HG03571 (cell line): ENCODE data around the gene MICAL3.
A peak's percentile ranks its signal among the peaks of the same experiment; 100 is the strongest.
"Not testable (repeated sequence)": the region's sequence is repeated elsewhere in the genome, so short reads cannot be mapped to it uniquely, and the experiment has no call there.

Experiments used
- ATAC-seq: cut with Tn5 transposase; IDR thresholded peaks from one replicate; pipeline ENCODE4 v1.9.1; 2021; ENCODE audit not compliant: unreplicated experiment

MICAL3 gene

DNA sequence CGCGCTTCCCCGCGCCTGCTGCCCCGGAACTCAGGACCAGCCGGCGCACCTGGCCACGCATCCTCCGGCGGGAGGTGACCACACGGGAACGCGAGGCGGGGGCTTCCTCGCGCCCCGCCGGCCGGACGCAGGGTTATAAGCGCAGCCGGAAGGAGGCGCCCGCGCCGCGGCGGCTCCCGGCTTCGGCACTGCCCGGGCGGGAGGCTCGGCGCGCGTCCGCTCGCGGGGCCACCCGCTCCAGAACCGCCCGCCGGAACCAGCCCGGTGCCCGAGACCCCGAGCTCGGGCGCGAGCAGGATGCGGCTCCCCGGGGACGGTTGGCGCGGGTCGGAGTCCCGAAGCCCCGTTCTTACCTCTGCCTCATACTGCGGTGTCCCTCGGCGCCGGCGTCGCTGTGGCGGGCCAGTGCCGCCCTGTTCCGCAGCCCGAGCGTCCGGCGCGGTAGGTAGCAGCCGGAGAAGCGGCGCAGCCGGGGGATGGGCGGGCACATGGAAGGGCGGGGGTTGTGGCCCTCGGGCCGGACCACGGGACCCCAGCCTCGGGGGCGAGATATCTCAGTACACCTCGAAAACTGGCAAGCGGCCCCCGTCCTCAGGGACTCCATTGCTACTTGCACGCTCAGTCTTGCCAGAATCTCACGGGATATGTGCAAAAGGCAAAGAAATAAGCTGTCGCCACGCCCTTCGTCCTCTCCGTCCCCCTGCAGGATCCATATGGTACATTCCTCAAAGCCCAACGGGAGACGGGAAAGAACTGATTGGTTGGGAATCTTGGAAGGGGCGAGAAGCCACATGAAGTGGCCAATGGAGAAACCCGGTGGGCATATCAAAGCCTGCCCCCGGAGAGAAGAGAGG, 23.1 kb downstream of the MICAL3 start:
- ATAC-seq: peak; percentile 47

DNA sequence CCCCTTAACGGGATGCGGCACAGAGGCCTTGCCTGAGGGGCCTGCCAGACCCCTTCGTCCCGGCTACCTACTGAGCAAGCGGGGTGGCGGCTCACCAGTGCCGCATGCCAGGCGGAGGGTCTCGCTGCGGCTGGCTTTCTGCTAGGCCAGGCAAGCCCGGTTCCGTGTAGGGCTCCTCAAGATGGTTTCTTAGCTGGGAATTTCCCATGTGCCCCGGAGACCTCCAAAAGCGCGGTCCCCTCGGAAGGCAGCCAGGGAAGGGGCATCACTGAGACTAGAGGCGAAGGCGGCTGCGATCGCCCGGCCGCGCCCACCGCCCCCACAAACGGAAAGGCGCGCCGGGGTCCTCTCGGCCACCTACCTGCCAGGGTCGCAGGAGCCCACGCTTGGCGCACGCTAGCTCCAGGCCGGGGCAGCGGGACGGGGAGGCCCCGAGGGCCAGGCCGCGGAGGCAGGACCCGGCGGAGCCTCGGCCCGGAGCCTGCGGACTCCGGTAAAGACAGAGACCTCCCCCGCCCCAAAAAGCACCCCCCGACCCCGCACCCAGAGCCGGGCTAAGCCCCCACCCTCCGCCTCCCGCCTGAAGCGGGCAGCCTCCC, 23.8 kb downstream of the MICAL3 start:
- no peak for ATAC-seq

DNA sequence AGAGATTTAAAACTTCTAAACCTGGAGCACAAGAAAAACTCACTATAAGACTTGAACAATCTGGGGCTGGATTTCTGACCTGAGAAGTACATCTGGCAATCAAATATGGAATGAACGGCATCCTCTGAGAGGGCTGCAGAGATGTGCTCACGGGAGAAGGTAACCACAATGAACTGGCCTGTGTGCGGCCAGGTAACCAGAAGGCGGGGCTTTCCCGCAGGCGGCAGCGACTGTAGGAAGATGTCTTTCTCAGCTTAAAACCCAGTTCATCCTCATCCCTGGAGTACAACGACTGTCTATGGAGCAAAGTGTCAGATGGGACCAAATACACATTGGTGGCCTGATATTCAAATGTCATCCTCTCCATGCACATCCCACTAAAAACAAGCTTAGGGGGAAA, 24.5 kb downstream of the MICAL3 start:
- ATAC-seq: no peak

DNA sequence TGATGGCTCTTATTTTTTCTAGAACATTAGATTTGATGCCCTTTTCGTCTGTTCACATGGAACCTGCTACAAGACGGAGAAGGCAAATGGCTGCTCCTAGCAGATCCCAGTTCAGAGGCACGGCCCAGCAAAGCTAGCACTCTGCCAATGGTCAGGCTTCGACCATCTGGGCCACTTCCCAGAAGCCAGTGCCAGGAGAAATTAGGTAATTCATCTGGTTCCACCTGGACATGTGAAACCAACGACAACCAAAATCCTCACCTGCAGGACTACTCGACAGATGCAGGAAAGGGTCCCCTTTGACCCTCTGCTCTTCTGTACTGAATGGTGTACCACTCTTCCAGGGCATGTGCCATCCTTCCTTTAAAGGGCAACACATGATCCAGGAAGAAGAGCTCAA, 25.4 kb downstream of the MICAL3 start:
- ATAC-seq: no peak

DNA sequence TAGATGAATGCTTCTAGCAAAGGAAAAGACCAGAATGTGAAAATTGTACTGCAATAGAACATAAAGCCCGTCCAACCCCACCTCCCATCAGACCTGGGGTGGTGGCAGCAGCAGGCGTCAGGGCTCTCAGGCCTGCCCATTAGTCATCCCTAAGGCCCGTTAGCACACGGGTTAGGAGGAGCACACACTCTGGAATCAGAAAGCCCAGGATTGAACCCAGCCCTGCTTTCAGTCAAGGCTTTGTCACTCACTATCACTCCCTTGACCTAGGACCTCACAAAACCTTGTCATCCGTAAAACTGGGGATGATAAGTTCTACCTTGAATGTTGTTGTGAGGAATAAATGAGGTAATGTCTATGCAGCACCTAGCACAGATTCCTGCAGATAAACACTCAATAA, 26.9 kb downstream of the MICAL3 start:
- ATAC-seq: no peak

DNA sequence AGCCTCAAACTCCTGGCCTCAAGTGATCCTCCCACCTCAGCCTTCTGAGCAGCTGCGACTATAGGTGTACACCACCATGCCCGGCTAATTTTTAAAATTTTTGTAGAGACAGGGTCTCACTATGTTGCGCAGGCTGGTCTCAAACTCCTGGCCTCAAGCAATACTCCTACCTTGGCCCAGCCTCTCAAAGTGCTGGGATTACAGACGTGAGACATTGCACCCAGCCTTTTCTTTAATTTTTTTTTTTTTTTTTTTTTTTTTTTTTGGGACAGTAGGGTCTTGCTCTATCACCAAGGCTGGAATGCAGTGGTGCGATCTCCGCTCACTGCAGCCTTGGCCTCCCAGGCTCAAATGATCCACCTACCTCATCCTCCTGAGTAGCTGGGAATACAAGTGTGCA, 29.1 kb downstream of the MICAL3 start:
- not testable (repeated sequence) for ATAC-seq

DNA sequence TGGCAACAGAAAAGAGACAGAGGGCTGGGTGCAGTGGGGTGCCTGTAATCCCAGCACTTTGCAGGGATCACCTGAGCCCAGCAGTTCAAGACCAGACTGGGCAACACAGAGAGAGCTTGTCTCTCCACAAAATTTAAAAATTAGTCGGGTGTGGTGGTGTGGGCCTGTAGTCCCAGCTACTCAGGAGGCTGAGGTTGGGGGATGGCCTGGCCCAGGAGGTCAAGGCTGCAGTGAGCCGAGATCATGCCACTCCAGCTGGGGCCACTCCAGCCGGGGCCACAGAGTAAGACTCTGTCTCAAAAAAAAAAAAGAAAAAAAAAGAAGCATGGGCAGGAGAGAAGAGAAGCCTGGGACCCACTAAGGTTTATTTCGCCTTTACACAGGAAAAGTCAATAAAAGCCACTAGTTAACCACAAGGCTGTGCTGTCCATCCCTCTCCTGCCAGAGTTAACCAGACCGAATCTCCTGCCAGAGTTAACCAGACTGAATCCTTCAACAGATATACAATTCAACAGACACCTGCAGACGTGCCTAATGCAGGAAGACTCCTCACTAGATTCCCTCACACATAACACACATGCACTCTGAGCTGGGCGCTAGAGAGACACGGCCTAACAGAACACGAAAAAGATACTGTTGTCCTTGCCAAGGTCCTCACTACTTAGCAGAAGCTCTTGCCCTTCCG, 29.8 kb downstream of the MICAL3 start:
- no peak for ATAC-seq

DNA sequence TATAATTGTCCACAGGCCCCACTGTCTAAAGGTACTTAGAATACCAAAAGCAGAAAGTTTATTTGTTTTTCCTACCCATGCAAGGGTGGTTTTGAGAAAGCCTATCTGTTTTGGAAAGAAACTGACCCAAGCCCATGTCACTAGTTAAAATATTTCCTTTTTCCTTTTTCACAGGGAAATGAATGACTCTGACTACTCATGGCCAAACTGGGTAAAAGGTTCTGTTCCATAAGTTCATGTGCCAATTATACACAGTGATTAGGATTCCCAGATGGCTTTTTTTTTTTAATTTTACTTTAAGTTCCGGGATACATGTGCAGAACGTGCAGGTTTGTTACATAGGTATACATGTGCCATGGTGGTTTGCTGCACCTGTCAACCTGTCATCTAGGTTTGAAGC, 31.4 kb downstream of the MICAL3 start:
- ATAC-seq: not testable (repeated sequence)

DNA sequence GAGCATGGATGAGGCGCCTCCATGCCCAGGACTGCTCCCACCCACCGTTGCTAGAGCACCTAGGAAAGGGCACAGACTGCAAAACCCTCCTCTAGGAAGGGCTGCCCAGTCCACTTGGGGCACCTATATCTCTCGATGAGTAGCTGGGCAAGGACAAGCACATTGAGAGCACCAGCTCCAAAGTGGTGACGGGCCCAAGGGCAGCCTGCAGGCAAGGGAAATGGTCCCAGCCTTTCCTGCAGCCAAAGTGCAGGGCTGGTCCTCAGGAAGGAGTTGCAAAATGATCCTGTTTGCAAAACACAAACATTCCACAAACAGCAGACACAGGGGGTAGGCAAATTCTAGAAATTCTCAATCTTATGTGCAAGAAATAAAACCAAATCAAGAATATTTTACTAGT, 32.4 kb downstream of the MICAL3 start:
- not testable (repeated sequence) for ATAC-seq

DNA sequence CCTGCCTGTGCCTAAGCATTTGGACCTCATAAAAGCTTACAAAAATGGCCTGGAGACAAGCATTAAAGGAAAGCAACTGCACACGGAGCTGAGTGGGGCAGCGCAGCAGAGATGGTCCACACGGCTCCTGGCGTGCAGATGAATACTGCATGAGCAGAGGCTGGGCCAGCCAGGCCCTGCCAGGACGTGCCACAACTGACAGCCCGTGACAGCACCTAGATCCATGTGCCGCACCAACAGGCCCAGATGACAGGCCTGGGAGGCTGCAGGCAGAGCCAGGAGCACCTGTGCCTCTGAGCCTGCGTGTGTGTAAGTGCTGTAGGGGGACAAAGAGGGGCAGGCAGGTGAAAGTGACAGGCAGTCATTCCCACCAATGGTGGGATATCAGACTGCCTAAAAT, 33.4 kb downstream of the MICAL3 start:
- ATAC-seq: no peak

DNA sequence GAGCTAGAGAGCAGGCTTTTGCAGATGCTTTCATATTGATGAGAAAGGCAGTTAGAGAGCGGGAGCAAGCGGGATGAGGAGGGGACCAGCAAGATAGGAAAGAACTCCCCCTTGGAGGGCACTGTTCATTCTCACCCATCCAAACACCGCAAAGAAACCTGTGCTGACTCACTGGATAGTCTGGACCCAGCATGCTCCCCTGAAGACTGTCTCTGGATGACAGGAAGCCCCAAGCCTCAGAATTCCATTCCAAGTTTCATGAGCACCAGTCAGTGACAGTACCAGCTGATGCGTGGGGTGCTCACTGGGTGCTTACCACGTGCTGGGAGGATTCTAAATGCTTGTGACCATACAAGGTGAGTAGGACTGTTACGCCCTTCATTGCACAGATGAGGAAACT, 34.2 kb downstream of the MICAL3 start:
- ATAC-seq: no peak

DNA sequence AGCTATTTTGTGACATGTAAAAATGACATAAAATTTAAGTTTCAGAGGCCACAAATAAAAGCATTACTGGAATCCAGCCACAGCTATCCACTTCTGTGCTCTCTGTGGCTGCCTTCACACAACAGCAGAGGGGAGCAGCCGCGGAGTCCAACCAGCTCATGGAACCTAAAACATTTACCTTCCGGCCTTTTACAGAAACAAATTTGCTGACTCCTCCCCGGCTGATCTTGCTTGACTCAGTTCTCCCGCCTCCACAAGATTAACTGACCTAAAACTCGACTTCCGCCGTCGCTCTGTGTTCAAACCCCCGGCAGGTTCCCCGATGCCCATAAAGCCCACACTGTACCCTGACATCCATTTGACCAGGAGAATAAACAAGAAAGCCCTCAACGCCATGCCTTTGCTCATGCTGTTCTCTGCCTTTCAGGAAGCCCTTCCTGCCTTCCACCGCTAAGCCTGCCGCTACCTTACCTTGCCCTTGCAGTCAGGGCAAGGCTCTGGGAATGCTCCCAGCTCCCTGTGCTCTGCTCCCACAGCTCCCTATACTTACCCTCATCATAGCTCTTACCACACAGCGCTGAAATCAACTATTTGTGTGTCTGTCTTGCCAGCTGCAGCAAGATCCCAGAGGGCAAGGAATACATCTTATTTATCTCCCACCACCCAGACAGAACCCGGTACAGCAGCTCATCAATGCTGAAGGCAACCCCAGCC, 35.4 kb downstream of the MICAL3 start:
- ATAC-seq: no peak

DNA sequence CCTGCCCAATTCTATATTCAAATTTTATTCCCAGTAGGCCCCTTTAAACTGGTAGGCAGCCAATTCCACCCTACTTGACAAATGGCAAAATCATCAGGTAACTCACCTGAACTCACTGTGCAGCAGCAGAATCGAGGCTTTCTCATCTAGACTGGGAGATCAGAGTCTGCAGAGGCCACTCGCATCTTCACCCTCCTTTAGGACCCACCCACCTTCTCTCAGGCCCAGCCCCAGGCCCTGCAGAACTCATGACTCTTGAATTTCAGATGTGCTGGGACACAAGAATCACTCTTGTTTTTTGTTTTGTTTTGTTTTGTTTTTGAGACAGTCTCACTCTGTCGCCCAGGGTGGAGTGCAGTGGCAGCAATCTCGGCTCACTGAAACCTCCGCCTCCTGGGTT, 38.8 kb downstream of the MICAL3 start:
- ATAC-seq: no peak

DNA sequence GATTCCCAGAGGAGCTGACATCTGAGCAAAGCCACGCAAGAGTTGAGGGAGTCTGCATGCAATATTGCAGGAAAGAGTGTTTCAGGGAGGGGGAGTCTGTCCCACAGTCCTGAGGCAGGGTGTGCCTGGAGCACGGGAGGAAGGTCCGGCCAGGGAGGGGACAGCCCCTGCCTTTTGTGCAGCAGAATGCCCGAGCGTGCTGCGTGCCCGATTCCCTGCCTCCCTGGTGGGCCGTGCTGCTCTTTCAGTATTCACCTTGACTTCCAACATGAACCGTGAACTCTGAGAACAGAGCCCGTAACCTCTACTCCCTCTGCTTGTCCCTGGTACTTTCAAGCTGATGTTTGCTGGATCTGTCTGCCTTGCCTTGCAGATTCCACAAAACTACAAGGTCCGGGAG, 39.3 kb downstream of the MICAL3 start:
- not testable (repeated sequence) for ATAC-seq

DNA sequence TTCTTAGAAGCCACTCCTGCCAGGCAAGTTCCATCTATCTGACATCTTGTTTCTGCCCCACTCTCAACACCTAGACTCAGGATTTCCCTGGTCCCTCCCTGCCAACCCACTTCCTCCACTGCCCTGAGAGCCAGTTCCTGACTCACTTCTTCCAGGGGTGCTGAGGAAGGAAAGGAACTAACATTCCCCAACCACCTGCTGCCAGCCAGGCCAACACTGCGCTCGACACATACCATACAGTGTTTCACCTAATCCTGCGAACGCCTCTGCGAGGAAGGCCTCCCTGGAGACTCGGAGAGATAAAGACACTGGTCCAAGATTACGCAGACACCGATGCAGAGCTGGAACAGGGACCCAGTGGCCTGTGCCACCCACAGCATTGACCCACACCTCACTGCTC, 40.2 kb downstream of the MICAL3 start:
- no peak for ATAC-seq

DNA sequence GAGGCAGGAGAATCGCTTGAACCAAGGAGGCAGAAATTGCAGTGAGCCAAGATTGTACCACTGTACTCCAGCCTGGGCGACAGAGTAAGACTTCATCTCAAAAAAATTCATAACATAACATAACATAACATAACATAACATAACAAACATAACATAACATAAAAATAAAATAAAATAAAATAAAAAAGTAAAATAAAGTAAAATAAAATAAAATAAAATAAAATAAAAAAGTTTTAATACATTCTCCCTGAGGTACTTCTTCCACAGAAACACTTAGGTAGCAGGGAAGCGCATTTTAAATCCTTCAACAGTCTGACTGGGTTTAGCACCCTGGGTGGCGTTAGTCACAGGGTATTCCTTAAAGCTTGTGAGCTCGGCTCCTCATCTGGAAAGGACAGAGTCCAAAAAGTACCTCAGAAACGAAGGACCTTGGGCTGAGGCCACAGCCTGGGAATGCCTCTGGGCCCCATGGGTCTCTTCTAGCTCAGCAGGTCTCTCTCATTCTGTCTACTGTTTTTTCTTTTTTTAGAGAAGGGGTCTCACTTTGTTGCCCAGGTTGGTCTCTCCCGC, 41.7 kb downstream of the MICAL3 start:
- no peak for ATAC-seq

DNA sequence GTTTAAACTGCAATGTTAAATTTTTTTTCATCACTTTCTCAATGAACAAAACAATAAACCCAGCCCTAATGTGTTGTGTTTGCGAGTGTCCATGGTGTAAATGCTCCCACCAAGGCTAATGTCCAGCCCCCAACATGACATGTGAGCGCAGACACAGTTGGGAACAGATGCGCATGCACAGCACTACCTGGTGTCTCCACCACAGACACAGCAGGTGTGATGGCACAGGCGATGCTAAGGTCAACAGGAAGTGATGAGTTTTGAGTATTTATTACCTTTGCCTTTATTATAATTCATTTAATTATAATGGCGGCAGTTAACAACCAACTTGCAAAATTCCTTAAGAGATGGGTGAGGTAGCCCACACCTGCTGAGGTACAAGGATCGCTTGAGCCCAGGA, 42.9 kb downstream of the MICAL3 start:
- ATAC-seq: no peak

DNA sequence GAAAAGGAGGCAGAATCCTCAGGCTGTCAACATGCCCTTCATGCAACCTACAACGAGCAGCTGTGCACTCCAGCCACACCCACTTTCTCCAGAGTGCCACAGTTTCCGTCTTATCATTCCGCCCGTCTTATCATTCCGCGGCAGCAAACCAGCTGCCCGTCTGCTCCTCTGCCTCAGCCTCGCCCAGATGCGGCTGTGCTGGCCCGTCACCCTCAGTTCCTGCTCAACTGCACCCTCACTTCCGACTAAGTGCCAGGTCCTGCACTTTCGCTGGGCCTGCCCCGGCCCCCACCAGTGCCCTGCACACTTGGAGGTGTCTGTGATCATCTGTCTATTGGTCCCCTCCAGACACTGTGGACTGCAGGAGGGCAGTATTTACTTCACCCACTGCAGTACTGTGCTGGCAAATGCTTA, 43.7 kb downstream of the MICAL3 start:
- ATAC-seq: no peak

DNA sequence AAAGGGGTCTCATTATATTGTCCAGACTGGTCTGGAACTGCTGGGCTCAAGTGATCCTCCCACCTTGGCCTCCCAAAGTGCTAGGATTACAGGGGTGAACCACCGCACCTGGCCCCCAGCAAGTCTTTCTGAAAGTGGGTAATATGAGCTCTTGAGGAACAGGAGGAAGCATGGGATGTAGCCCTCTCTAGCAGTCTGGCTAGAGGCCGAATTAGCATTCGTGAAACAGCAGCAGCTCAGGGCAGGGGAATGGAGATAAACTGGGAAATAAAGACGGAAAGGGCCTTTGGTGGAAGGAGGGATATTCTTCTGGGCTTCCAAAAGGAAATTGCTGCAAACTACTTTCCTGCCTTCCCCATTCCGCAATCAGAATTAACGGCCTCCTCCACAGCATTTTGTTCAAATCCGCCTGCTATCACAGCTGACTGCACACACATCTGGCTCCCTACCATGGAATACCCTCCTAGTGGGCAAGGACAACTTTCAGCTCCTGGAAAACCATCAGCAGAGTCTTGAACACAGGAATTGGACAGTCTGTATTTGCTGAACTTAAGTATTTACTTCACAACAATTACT, 44.3 kb downstream of the MICAL3 start:
- no peak for ATAC-seq

DNA sequence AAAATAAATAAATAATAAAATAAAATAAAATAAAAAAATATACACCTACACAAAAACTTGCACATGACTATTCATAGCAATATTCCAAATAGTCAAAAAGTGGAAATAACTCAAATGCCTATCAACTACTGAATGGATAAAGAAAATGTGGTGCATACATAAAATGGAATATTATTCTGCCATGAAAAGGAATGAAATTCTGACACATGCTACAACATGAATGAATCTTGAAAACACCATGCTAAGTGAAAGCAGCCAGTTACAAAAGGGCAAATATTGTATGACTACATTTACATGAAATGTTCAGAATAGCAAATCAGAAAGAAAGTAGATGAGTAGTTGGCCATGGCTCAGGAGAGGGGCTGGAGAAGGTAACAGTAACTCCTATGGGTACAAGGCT, 46.3 kb downstream of the MICAL3 start:
- ATAC-seq: no peak

DNA sequence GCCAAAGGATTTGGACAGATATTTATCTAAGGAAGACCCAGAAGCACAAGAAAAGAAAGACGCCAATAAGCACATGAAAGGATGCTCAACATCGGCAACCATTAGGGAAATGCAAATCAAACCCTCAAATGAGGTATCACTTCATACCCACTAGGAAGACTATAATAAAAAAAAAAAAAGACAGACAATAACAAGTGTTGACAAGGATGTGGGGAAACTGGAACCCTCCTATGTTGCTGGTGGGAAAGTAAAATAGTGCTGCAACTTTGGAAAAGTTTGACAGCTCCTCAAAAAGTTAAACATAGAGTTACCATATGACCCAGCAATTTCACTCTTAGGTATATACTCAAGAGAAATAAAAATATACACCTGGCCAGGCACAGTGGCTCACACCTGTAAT, 47.0 kb downstream of the MICAL3 start:
- no peak for ATAC-seq
